CD14-positive monocyte (primary cell): Measurements from ENCODE around the gene NIP7. TPM values are rescaled to one million over a fixed set of nuclear protein-coding genes. Genes with fewer than 3 reads are reported as not detected.

Experiments used
- DNase-seq, 3 donors: peaks; one replicate each; pipeline ENCODE4 v3.0.0-alpha.2; 2011 to 2022
- H2AFZ ChIP-seq: 2 replicates; pipeline ENCODE4 v1.6.0; 2012; ENCODE audit warnings: mild to moderate bottlenecking, low read depth, low read length, inconsistent platforms; ENCODE audit not compliant: insufficient read depth, poor library complexity, severe bottlenecking
- H3K27ac ChIP-seq, 2 donors: 1 replicate in 1 of 2; 2 replicates in 1 of 2; pipeline ENCODE4 v1.5.1; 2012 to 2013; ENCODE audit warnings: low read length in 2 of 2, control low read depth in 1 of 2, inconsistent platforms in 1 of 2, low read depth in 1 of 2, mild to moderate bottlenecking in 1 of 2
- H3K27me3 ChIP-seq, 2 donors: one replicate each; pipeline versions ENCODE4 v1.6.0 to v1.6.1; 2011 to 2013; ENCODE audit warnings: low read length in 2 of 2; ENCODE audit not compliant: control insufficient read depth in 2 of 2, insufficient read depth in 2 of 2
- H3K36me3 ChIP-seq, 2 donors: replicated peaks in 1 of 2; 1 replicate in 1 of 2; 2 replicates in 1 of 2; pipeline versions ENCODE4 v1.5.1 to v1.6.1; 2012 to 2013; ENCODE audit warnings: low read length in 2 of 2, control low read depth in 1 of 2, inconsistent platforms in 1 of 2, mild to moderate bottlenecking in 1 of 2; ENCODE audit not compliant: insufficient read depth in 2 of 2, control insufficient read depth in 1 of 2
- H3K4me1 ChIP-seq, 2 donors: 1 replicate in 1 of 2; 2 replicates in 1 of 2; pipeline versions ENCODE4 v1.5.1 to v1.6.1; 2012 to 2013; ENCODE audit warnings: low read length in 2 of 2, control low read depth in 1 of 2, inconsistent platforms in 1 of 2, mild to moderate bottlenecking in 1 of 2, moderate library complexity in 1 of 2; ENCODE audit not compliant: insufficient read depth in 2 of 2, control insufficient read depth in 1 of 2
- H3K4me2 ChIP-seq: replicated peaks from 2 replicates; pipeline ENCODE3; 2012; ENCODE audit warnings: low read length, moderate library complexity, mild to moderate bottlenecking; ENCODE audit not compliant: poor library complexity, severe bottlenecking; ENCODE audit errors: extremely low read depth
- H3K4me3 ChIP-seq, 3 experiments: fragments of 200-600 bp in 1 of 3; sonication (generic) in 1 of 3; replicated peaks in 1 of 3; 1 replicate in 2 of 3; 2 replicates in 1 of 3; pipeline ENCODE4 v1.5.1; 2011 to 2013; ENCODE audit warnings: low read length in 3 of 3, mild to moderate bottlenecking in 3 of 3, control low read depth in 2 of 3, low read depth in 2 of 3, inconsistent platforms in 1 of 3, moderate library complexity in 1 of 3
- H3K79me2 ChIP-seq: 2 replicates; pipeline ENCODE4 v1.6.0; 2012; ENCODE audit warnings: mild to moderate bottlenecking, control low read depth, inconsistent platforms, low read length, moderate library complexity; ENCODE audit not compliant: insufficient read depth
- H3K9ac ChIP-seq: 2 replicates; pipeline ENCODE4 v1.6.0; 2017; ENCODE audit warnings: low read length, mild to moderate bottlenecking; ENCODE audit not compliant: insufficient read depth, poor library complexity, severe bottlenecking
- H3K9me3 ChIP-seq, 2 donors: replicated peaks in 1 of 2; 1 replicate in 1 of 2; 2 replicates in 1 of 2; pipeline versions ENCODE4 v1.5.1 to v1.6.1; 2012 to 2013; ENCODE audit warnings: low read length in 2 of 2, control low read depth in 1 of 2; ENCODE audit not compliant: control insufficient read depth in 1 of 2, insufficient read depth in 1 of 2
- H4K20me1 ChIP-seq: 2 replicates; pipeline ENCODE4 v1.6.0; 2012; ENCODE audit warnings: mild to moderate bottlenecking, low read length, control low read depth, moderate library complexity; ENCODE audit not compliant: insufficient read depth
- H3K27ac Mint-ChIP-seq, 7 donors: one replicate each; pipeline ENCODE4 v1.8.0; 2020; ENCODE audit warnings: mild to moderate bottlenecking in 7 of 7, mixed read lengths in 7 of 7, moderate library complexity in 6 of 7, inconsistent platforms in 2 of 7
- H3K27me3 Mint-ChIP-seq, 3 donors: one replicate each; pipeline ENCODE4 v1.8.0; 2021 to 2022; ENCODE audit warnings: low read depth in 3 of 3, mild to moderate bottlenecking in 3 of 3, mixed read lengths in 3 of 3, moderate library complexity in 3 of 3, inconsistent platforms in 1 of 3
- H3K36me3 Mint-ChIP-seq, 2 donors: one replicate each; pipeline ENCODE4 v1.8.0; 2020; ENCODE audit warnings: mixed read lengths in 2 of 2, inconsistent platforms in 1 of 2, mild to moderate bottlenecking in 1 of 2
- H3K4me1 Mint-ChIP-seq: one replicate; pipeline ENCODE4 v1.8.0; 2020; ENCODE audit warnings: mild to moderate bottlenecking, mixed read lengths
- H3K4me3 Mint-ChIP-seq, 2 donors: one replicate each; pipeline ENCODE4 v1.8.0; 2020; ENCODE audit warnings: mild to moderate bottlenecking in 2 of 2, mixed read lengths in 2 of 2, moderate library complexity in 1 of 2
- H3K9me3 Mint-ChIP-seq, 7 donors: one replicate each; pipeline ENCODE4 v1.8.0; 2020 to 2022; ENCODE audit warnings: mixed read lengths in 7 of 7, mild to moderate bottlenecking in 6 of 7, moderate library complexity in 6 of 7, inconsistent platforms in 2 of 7
- CTCF ChIP-seq: fragments of 200-600 bp; IDR thresholded peaks from one replicate; pipeline ENCODE4 v1.8.0; 2022; ENCODE audit warnings: antibody characterized with exemption, mild to moderate bottlenecking
- WGBS: methylation state at CpG from one replicate; pipeline ENCODE4 v1.1.5; 2013; ENCODE audit warnings: missing lambda C conversion rate; ENCODE audit not compliant: insufficient coverage; 5-methylcytosine and 5-hydroxymethylcytosine counted together
- intact Hi-C, 2 donors: fragments of 100-400 bp; cut with micrococcal nuclease; formaldehyde crosslinking; loops; one replicate each; pipeline versions ENCODE4 v1.15.0 to v1.15.1; 2023
- polyA plus RNA-seq, 3 donors: library from polyadenylated mRNA; depleted of rRNA in 1 of 3; unstranded in 2 of 3; stranded (reverse) in 1 of 3; fragments of 300-500 nt in 2 of 3; fragments of >200 nt in 1 of 3; fragmentation: Illumina TruSeq in 2 of 3; gene quantifications; 1 replicate in 2 of 3; 2 replicates in 1 of 3; pipeline ENCODE4 v1.2.3, GENCODE V29; 2012 to 2021

NIP7 gene
- polyA plus RNA-seq, 3 donors, result 3.0 to 16.4 (median 14.2) TPM

GRCh38 chr16:69371564-69371963 is 32.0 kb downstream of the NIP7 start:
- Histone ChIP-seq H3K4me2 (no peak overlapping the region), H3K79me2 (peaks cover 2% of the 10 kb centered on the region), H3K9me3 (no peaks in the 10 kb centered on the region), H3K4me3 (no peak overlapping the region), H3K36me3 (peaks cover 58 to 97% of the 10 kb centered on the region in 2 donors), H3K9ac (no peak overlapping the region), H3K27ac (no peak overlapping the region), H2AFZ (no peak overlapping the region), H3K4me1 (no peaks in the 10 kb centered on the region), H3K27me3 (no peaks in the 10 kb centered on the region), H4K20me1 (peaks cover 16% of the 10 kb centered on the region)
- Mint-ChIP-seq H3K4me3 (no peak overlapping the region), H3K36me3 (peaks cover 66 to 76% of the 10 kb centered on the region in 2 donors), H3K27ac (peak overlapping the region in 2 of 7 donors; percentile 21 to 76), H3K27me3 (peaks cover 0 to 3% (median 0%) of the 10 kb centered on the region in 3 donors), H3K9me3 (peaks cover 0 to 2% (median 0%) of the 10 kb centered on the region in 7 donors), H3K4me1 (no peaks in the 10 kb centered on the region)
- no CpG with 5 or more reads among the region's 2 CpGs for WGBS
- TF ChIP-seq CTCF, result no peak
- no peak for DNase-seq
- intact Hi-C loops, result no loop called here

GRCh38 chr16:69373019-69373418 is 33.4 kb downstream of the NIP7 start:
- no peak for DNase-seq
- Histone ChIP-seq H3K9ac (no peak overlapping the region), H3K27ac (no peak overlapping the region), H2AFZ (no peak overlapping the region), H4K20me1 (peaks cover 17% of the 10 kb centered on the region), H3K27me3 (no peaks in the 10 kb centered on the region), H3K4me1 (no peaks in the 10 kb centered on the region), H3K4me2 (no peak overlapping the region), H3K36me3 (peaks cover 46 to 92% of the 10 kb centered on the region in 2 donors), H3K4me3 (no peak overlapping the region), H3K79me2 (peaks cover 2% of the 10 kb centered on the region), H3K9me3 (no peaks in the 10 kb centered on the region)
- Mint-ChIP-seq H3K4me3 (no peak overlapping the region), H3K9me3 (peaks cover 0 to 2% (median 0%) of the 10 kb centered on the region in 7 donors), H3K27me3 (peaks cover 0 to 3% (median 0%) of the 10 kb centered on the region in 3 donors), H3K4me1 (no peaks in the 10 kb centered on the region), H3K36me3 (peaks cover 63 to 75% of the 10 kb centered on the region in 2 donors), H3K27ac (peak overlapping the region in 2 of 7 donors; percentile 6 to 57)
- intact Hi-C loops, result no loop called here
- no peak for TF ChIP-seq CTCF
- no CpG with 5 or more reads among the region's 1 CpG for WGBS
